ENCODE measurements around the gene CCDC124.

CCDC124 gene

GRCh38 chr19:17931532-17932191 lies 1.2 kb upstream of the CCDC124 start:
- DNase-seq: peak in 22 of 42 donors; percentile 20 to 75 (median 38)
- intact Hi-C loops (cut with DNase I): loop anchor here (1.0 kb wide), 1 partner anchor 72 kb away; the partner anchor contains the start of gene RPL18A

- DNase-seq: no peak
- intact Hi-C loops (cut with DNase I): no loop called here
Observed at GRCh38 chr19:17933414-17934129, 757 bp downstream of the CCDC124 start.

GRCh38 chr19:17936379-17936778 lies 3.6 kb downstream of the CCDC124 start:
- no peak for DNase-seq
- intact Hi-C loops (cut with DNase I): no loop called here

- intact Hi-C loops (cut with DNase I): no loop called here
- no peak for DNase-seq
Observed at GRCh38 chr19:17937371-17937900, 4.6 kb downstream of the CCDC124 start.

- DNase-seq: peak; percentile 68 to 93 (median 84)
- intact Hi-C loops (cut with DNase I): loop anchor here (2.0 kb wide), 1 partner anchor 59 kb away; no protein-coding TSS in a partner anchor
Observed at GRCh38 chr19:17938092-17938845, 5.5 kb downstream of the CCDC124 start.

- intact Hi-C loops (cut with DNase I): no loop called here
- DNase-seq: no peak
Observed at GRCh38 chr19:17942181-17942580, 9.4 kb downstream of the CCDC124 start.

GRCh38 chr19:17942582-17943273 lies 9.9 kb downstream of the CCDC124 start:
- intact Hi-C loops (cut with DNase I): no loop called here
- DNase-seq: no peak

GRCh38 chr19:17943274-17944221 lies 10.7 kb downstream of the CCDC124 start:
- intact Hi-C loops (cut with DNase I): no loop called here
- no peak for DNase-seq

- DNase-seq: peak in 32 of 42 donors; percentile 18 to 85 (median 44)
- intact Hi-C loops (cut with DNase I): no loop called here
Observed at GRCh38 chr19:17944301-17944700, 11.5 kb downstream of the CCDC124 start.

GRCh38 chr19:17946965-17947784 lies 14.4 kb downstream of the CCDC124 start:
- intact Hi-C loops (cut with DNase I): loop anchor here (2.0 kb wide), 1 partner anchor 50 kb away; no protein-coding TSS in a partner anchor
- peak in 7 of 42 donors; percentile 17 to 27 (median 22) for DNase-seq

GRCh38 chr19:17947815-17948513 lies 15.1 kb downstream of the CCDC124 start:
- peak; percentile 56 to 96 (median 91) for DNase-seq
- intact Hi-C loops (cut with DNase I): loop anchor here (2.0 kb wide), 1 partner anchor 49 kb away; no protein-coding TSS in a partner anchor

GRCh38 chr19:17948514-17948900 lies 15.7 kb downstream of the CCDC124 start:
- DNase-seq: peak in 1 of 42 donors; percentile 23
- intact Hi-C loops (cut with DNase I): no loop called here

- intact Hi-C loops (cut with DNase I): no loop called here
Observed at GRCh38 chr19:17948931-17949930, 16.4 kb downstream of the CCDC124 start.

GRCh38 chr19:17949956-17950309 lies 17.1 kb downstream of the CCDC124 start:
- no peak for DNase-seq
- intact Hi-C loops (cut with DNase I): no loop called here

More at GRCh38 chr19:17948931-17949930, 16.4 kb downstream of the CCDC124 start:
- DNase-seq: no peak

All from head of caudate nucleus (tissue), 42 donors.